IPS DF 19.7 (cell line): ENCODE results near the gene NPAS3.

Source experiments
- DNase-seq: peaks from one replicate; pipeline ENCODE4 v3.0.0-alpha.2; 2013; ENCODE audit warnings: low read depth, low spot score

The NPAS3 gene

GRCh38 chr14:33788161-33788560, 849.5 kb downstream of the NPAS3 start:
- no peak for DNase-seq

- no peak for DNase-seq
These were observed 852.3 kb downstream of the NPAS3 start for GRCh38 chr14:33790996-33791395.

- no peak for DNase-seq
These were observed 853.5 kb downstream of the NPAS3 start for GRCh38 chr14:33792009-33792719.

GRCh38 chr14:33792720-33793368, 854.2 kb downstream of the NPAS3 start:
- DNase-seq: no peak

GRCh38 chr14:33793398-33794110, 854.9 kb downstream of the NPAS3 start:
- DNase-seq: no peak

GRCh38 chr14:33794791-33795305, 856.2 kb downstream of the NPAS3 start:
- no peak for DNase-seq

GRCh38 chr14:33796356-33796755, 857.7 kb downstream of the NPAS3 start:
- DNase-seq: no peak

GRCh38 chr14:33799705-33800570, 861.3 kb downstream of the NPAS3 start:
- DNase-seq: no peak

GRCh38 chr14:33800735-33801163, 862.1 kb downstream of the NPAS3 start:
- DNase-seq: no peak

GRCh38 chr14:33802737-33803136, 864.1 kb downstream of the NPAS3 start:
- no peak for DNase-seq

GRCh38 chr14:33805593-33805992, 866.9 kb downstream of the NPAS3 start:
- no peak for DNase-seq

GRCh38 chr14:33806905-33807304, 868.2 kb downstream of the NPAS3 start:
- no peak for DNase-seq

GRCh38 chr14:33808187-33808586, 869.5 kb downstream of the NPAS3 start:
- no peak for DNase-seq

- DNase-seq: no peak
These were observed 870.8 kb downstream of the NPAS3 start for GRCh38 chr14:33809396-33809981.

- no peak for DNase-seq
These were observed 871.6 kb downstream of the NPAS3 start for GRCh38 chr14:33810308-33810707.

GRCh38 chr14:33811721-33812120, 873.0 kb downstream of the NPAS3 start:
- DNase-seq: no peak

- no peak for DNase-seq
These were observed 873.5 kb downstream of the NPAS3 start for GRCh38 chr14:33812181-33812580.

GRCh38 chr14:33812601-33813000, 873.9 kb downstream of the NPAS3 start:
- DNase-seq: no peak

GRCh38 chr14:33814010-33814409, 875.3 kb downstream of the NPAS3 start:
- DNase-seq: no peak

- no peak for DNase-seq
These were observed 895.2 kb downstream of the NPAS3 start for GRCh38 chr14:33833706-33834465.
